ENCODE data around the gene ACTN1. TPM values are rescaled to one million over a fixed set of nuclear protein-coding genes. Genes with fewer than 3 reads are reported as not detected.

The ACTN1 gene
- total and polyA plus RNA-seq, 11 donors, result 48.4 to 252 (median 104) TPM

DNA sequence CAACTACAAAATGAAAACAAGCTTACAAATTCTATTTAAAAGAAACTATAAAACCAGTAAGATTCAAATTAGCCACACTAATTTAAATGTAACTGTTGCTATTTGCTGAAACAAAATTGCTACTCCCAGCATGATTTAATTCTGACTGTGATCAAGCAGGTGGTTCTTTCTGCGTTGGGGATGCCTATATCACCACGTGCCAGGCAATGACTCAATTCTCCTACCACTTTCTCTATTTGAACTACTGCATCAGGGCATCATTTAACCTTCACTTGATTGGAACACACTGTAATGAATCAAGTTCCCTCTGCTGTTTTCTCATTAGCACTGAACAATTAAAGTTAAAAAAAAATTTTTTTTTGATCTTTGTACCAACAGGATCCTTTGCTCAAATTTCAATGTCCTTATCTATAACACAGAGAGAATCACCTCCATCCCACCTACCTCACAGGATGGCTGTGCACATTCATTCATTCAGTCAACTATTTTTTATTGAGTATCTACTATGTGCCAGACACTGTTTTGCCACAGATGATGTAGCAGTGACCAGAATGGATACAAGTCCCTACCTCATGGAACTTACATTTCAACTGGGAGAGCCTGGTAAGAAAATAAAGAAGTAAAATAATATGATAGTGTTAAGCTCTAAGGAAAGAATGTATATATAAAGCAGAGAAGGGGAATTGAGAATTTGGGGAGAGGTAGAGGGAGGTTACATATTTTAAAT lies 8.0 kb upstream of the ACTN1 start:
- no peak for DNase-seq
- Histone ChIP-seq H3K4me1 (no peaks in the 10 kb centered on the region), H3K4me3 (no peak overlapping the region), H3K9me3 (no peaks in the 10 kb centered on the region), H3K27ac (no peak overlapping the region), H3K27me3 (no peaks in the 10 kb centered on the region), H3K36me3 (no peaks in the 10 kb centered on the region)
- no peak for ATAC-seq
- TF ChIP-seq CTCF (IDR thresholded peaks at IDR 0.05) (no peak), POLR2A (IDR thresholded peaks at IDR 0.05) (no peak)
- 78 to 88% (median 82%) methylated on average over 2 of the region's 2 CpGs for WGBS, 4 donors
- intact Hi-C loops (cut with DNase I), result loop anchor here in 1 of 10 donors (10.0 kb wide), 1 partner anchor 48 kb away; no protein-coding TSS in a partner anchor

DNA sequence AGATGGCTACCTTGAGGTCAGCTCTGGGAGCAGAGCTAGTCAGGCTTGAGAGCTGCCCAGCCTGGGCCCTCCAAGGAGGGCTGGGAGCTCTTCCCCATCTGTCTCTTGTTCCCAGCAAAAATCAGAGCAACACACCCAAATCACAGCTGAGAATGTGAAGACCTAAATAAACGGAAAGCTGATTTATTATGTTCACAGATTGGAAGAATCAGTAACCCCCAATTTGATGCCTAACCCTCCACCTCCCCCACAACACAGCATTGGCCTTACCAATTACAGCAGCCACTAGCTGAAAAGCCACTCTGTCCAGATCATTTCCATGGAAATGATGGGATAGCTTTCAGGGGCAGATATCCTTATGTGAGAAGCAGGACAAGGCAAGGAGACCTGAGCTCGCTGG lies 7.1 kb upstream of the ACTN1 start:
- no peak overlapping the region for H3K4me3 ChIP-seq
- no peak for TF ChIP-seq CTCF (IDR thresholded peaks at IDR 0.05)
- no peak for TF ChIP-seq POLR2A (IDR thresholded peaks at IDR 0.05)
- no peaks in the 10 kb centered on the region for H3K9me3 ChIP-seq
- no peaks in the 10 kb centered on the region for H3K36me3 ChIP-seq
- WGBS, 4 donors, result 84 to 91% (median 88%) methylated on average over 2 of the region's 2 CpGs
- no peaks in the 10 kb centered on the region for H3K4me1 ChIP-seq
- ATAC-seq (no peak), DNase-seq (no peak)
- no peaks in the 10 kb centered on the region for H3K27me3 ChIP-seq
- H3K27ac ChIP-seq, result no peak overlapping the region
- intact Hi-C loops (cut with DNase I), result loop anchor here in 1 of 10 donors (10.0 kb wide), 1 partner anchor 49 kb away; no protein-coding TSS in a partner anchor

DNA sequence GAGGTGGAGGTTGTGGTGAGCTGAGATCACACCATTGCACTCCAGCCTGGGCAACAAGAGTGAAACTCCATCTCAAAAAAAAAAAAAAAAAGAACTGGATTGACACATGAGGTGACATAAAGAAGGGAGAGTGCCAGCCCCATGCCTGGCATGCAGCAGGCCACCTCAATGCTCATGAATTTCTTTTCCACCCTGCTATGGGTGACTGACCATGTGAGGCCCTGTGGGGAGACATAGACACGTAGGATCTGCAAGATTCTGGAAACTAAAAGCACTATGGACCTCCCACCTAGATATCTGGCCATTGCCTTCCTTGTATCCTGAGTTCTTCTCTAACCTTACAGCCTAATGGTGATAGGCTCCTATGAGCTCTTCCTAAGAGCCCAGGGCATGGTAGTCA lies 5.6 kb upstream of the ACTN1 start:
- intact Hi-C loops (cut with DNase I), result loop anchor here in 3 of 10 donors (2.0 to 10.0 kb wide), 3 partner anchors 16 to 63 kb away; no protein-coding TSS in a partner anchor
- Histone ChIP-seq H3K27me3 (no peaks in the 10 kb centered on the region), H3K4me3 (no peak overlapping the region), H3K4me1 (peaks cover 0 to 8% (median 3%) of the 10 kb centered on the region in 12 donors), H3K27ac (no peak overlapping the region), H3K36me3 (no peaks in the 10 kb centered on the region), H3K9me3 (no peaks in the 10 kb centered on the region)
- DNase-seq (no peak), ATAC-seq (no peak)
- WGBS, 4 donors, result 83 to 98% (median 95%) methylated on average over 1 of the region's 1 CpG
- TF ChIP-seq POLR2A (IDR thresholded peaks at IDR 0.05), result no peak
- TF ChIP-seq CTCF (IDR thresholded peaks at IDR 0.05), result no peak

- TF ChIP-seq CTCF (IDR thresholded peaks at IDR 0.05), result no peak
- no peak for TF ChIP-seq POLR2A (IDR thresholded peaks at IDR 0.05)
- Histone ChIP-seq H3K36me3 (no peaks in the 10 kb centered on the region), H3K27me3 (no peaks in the 10 kb centered on the region), H3K4me1 (peaks cover 0 to 10% (median 3%) of the 10 kb centered on the region in 12 donors), H3K27ac (no peak overlapping the region), H3K9me3 (no peaks in the 10 kb centered on the region), H3K4me3 (no peak overlapping the region)
- whole genome bisulfite sequencing, 4 donors, result 96 to 98% (median 97%) methylated on average over 3 of the region's 3 CpGs
- ATAC-seq, result no peak
- intact Hi-C loops (cut with DNase I), result loop anchor here in 2 of 10 donors (5.0 to 10.0 kb wide), 2 partner anchors 52 to 64 kb away; no protein-coding TSS in a partner anchor
- DNase-seq, result no peak
Measured at GRCh38 chr14:68983191-68983590, 4.1 kb upstream of the ACTN1 start.
